GM18502 (cell line): ENCODE results near the gene TF.
A peak's percentile ranks its signal among the peaks of the same experiment; 100 is the strongest.

ENCODE experiments used
- ATAC-seq: cut with Tn5 transposase; IDR thresholded peaks from one replicate; pipeline ENCODE4 v1.9.1; 2021; ENCODE audit warnings: mild to moderate bottlenecking; ENCODE audit not compliant: unreplicated experiment, poor library complexity

Gene TF

DNA sequence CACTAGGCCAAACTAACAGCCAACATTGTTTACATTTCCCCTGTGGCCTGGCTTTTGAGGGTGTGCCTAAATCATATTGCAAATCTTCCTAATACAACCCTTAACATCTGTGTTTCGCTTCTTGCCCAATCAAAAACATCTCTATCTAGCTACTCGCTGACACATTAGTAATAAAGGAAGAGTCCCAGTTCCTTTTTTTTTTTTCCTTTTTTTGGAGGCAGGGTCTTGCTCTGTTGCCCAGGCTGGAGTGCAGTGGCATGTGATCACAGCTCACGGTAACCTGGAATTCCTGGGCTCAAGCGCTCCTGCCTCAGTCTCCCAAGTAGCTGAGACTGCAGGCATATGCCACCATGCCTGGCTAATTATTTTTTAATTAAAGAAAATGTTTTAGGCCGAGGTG is 57.3 kb downstream of the TF start:
- no peak for ATAC-seq

DNA sequence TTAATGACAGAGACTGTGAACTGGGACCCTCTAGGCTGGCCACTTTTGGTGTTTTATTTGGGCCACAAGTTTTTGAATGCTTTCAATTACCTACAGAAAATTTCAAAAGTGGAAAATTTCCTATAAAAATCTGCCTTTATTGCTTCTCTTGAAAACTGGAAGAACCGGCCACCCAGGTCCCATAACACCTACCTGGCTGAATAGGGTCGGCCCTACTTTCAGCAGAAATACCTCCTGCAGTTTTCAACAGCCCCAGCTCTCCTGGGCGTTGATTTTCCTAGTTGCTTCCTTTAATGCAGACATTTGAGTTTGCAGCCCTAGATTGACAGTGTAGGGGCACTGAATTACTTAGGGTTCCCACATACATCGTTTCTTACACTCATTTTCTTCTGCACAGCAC is 58.7 kb downstream of the TF start:
- no peak for ATAC-seq

DNA sequence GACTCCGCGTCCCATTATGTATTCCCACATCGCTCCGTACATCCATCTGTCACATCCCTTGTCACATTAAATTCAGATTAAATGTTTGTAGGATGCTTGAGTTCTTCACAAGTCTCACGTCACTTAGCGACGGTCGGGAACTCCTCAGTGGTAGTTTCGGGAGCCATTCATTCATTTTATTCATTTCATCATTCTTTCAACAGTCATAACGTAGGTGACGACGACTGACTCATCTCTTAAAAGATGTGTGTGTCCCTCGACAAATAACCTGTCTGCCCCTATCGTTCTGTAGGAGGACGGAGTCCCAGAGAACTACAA is 59.1 kb downstream of the TF start:
- no peak for ATAC-seq

DNA sequence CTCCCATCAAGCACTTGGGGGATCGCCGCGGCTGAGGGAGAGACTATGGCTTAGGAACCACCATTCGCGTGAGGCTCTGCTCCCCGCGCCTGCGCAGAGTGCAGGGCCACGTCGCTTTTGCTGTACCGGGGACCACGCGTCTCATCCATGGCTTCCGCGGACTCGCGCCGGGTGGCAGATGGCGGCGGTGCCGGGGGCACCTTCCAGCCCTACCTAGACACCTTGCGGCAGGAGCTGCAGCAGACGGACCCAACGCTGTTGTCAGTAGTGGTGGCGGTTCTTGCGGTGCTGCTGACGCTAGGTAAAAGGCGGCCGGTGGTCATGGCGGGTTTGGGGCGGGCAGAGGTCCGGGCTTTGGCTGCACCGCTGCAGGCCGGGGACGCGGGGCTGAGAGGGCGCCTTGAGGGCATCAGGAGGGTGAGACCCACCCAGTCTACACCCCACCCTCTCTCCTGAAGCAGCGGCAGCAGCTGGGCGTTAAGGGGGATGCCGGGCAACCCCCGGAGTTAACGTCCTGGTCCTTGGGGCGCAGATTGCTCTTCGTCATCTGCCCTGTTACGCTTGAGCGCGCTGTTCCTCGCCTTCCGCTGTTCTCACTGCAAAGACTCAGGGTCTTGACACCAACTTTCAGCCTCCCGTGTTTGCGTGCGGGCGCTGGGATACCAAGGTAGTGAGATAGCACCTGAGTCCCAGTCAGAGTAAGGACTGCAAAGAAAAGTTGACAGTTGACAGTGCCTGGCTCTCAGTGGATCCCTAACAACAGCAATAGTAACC is 59.7 kb downstream of the TF start, which contains the start of gene SRPRB:
SRPRB (plus strand) TSS at position 114 of the 774 bp plus-strand sequence; CDS start at position 148, 34 bp downstream.
- ATAC-seq: peak; percentile 99

DNA sequence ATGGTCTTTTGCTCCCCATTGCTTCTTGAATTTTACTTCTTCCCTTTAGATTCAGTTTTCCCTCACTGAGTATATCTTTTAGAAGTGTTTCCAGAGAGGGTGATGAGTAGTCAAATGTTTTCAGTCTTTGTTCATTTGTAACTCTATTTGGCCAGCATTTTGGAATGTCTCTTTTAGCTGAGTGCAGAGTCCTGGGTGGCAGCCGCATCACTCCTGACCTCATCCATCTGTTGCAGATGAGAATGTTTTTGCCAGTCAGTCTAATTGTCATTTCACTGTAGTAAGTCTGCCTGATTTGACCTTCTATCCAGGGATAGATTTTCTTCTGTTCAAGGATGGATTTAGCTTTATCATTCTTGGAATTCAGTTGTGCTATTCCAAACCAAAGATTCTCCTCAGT is 66.7 kb downstream of the TF start:
- no peak for ATAC-seq

DNA sequence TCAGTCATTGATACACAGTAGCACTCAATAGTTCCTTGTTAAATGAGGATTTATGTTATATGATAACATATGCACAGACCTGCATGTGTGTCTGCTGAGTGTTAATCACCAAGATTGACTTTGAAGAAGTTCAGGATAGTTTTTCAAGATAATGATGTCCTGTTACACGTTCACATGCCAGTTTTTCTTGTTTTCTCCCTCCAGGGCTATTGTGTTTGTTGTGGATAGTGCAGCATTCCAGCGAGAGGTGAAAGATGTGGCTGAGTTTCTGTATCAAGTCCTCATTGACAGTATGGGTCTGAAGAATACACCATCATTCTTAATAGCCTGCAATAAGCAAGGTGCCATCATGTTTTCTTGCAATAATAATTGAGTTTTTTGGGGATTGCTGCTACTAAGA is 69.2 kb downstream of the TF start:
- no peak for ATAC-seq

DNA sequence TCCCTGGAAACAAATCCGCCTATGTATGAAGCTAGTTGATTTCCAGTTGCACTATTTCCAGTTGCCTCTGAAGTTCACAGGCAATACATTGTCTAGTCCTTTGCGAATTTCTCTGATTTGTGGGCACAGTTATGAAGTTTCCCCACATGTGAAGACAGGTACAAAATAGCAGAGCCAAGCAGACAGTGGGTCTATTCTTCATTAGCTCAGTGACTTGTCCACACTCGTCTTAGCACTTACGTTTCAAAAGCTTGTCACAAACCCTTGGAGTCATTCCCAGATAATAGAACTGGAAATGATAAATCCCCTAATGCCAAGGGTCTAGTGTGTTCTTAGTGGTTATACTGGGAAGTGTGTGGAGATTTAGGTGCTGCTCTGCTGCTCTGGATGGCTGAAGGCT is 73.9 kb downstream of the TF start:
- ATAC-seq: no peak

DNA sequence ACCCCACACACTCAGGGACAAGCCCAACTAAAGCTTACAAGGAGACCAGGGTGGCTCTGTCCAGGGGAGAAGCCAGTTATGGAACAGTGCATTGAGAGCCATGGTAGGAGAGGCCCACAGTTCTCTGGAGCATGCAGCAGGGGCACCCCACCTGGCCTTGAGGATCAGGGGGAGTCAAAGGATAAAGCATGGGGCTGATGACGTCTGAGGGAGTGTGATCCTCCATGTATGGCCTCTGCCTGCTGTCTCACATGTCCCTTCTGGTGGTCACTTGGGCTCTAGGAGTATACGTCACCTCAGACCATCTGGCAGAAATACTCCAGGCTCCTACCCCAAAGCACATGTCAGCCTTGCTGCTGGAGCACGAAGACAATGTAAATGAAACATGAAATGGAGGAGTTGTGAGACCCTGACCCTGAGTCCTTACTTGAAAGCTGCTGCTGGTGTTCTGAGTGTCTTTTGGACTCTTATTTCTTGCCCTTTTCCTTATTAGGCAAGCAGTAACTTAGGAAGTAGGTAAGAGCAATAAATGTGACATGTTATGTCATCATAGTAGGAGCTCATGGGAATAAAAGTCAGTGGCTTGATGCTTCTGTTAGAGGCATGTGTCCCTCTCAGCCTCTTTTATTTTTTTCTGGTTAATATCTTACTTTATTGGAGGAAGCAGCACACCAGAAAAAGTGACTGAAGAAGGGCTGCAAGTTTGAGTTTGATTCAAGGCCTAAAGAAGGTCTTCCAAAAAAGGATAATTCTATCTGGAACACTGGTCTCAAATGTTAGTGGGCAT is 74.9 kb downstream of the TF start:
- ATAC-seq: no peak

DNA sequence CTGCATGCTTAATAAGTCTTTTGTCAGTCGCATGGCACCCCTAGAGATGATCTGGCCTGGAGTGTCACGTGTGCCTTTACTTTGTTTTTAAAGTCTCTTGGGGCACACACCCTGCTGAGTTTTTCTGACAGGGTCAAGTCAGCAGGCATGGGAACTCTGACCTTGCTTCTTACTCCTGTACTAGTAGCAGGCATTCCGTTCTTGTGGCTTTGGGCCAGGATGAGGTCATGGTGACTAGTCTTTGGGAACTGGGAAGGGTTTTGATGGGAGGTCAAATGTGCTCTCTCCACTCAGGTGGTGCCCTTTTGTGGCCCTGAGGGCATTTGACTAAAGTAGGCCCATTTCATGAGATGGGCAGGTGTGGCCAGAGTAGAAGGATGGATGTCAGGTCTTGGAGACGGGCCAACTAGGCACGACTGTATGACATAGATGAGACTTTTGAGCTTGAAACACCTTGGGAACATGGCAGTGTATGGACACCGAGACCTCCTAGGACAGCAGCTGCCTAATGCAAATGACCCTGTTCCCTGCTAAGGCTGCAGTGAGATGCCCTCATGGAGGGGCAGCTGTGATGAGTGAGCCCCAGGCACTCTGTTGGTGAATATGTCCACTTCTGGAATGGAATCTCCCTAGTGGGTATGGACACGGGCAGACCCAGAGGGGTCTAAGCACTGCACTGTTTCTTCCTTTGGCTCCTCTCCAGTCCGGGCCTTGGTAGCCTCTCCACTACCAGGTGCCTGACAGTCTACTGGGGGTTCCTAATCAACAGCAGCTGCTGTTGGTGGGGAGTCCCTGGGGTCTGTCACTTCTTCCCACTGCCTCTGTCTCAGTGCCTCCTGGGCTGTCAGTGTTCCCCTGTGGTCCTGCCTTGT is 75.8 kb downstream of the TF start:
- no peak for ATAC-seq

DNA sequence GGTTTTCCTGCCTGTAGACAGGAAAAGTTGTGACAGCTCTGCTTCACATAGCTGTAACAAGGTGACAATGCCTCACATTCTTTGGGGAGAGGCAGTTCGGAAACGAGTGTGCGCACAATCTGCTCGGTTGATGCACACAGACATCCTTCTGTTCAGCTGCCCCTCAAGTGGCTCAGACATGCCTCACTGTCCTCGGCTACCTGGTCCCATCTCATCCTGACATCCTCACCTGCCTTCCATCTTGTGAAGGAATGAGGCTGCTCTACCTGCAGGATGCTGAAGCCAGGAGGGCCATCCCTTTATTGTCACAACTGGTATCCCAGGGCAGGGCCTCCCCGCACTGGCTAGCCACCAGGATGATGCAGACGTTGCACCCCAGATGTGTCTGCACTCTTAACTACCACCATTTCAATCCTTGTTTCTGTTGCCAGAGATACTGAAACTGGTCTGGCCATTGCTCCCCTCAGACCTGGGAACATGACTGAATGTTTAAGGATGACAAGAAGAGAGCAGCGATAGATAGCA is 78.8 kb downstream of the TF start:
- ATAC-seq: no peak

DNA sequence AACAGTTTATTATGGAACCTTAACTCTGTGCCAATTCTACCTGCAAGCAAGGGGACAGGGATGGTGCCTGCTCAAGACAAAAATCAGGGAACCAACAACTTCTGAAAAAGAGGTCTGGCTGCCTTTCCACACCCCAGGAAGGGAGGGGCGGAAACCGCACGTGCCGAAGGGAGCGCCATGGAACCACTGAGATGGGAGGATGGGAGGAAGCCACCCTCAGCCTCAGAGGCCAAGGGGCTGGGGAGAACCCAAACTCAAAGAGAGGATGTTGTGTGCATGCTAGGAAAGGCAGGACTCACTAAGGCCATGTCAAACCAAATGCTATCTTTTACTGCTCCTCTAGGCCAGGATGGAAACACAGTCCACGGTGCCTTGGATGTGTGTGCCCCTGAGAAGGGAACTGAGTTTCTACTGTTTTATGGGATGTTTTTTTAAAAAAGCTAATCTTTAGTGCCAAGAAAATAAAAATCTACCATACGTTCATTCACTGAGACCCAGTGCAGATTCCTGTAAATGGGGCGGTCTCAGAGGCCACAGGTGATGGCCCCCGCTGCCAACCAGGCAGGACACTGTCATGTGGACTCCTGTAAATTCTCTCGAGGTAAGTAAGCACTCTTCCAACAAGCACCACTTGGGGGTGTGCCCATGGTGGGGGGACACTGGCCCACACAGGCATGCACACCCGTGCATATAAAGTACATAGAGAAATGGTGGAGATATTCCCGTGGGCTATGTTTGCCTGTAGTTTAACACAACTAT is 80.0 kb downstream of the TF start:
- ATAC-seq: no peak

DNA sequence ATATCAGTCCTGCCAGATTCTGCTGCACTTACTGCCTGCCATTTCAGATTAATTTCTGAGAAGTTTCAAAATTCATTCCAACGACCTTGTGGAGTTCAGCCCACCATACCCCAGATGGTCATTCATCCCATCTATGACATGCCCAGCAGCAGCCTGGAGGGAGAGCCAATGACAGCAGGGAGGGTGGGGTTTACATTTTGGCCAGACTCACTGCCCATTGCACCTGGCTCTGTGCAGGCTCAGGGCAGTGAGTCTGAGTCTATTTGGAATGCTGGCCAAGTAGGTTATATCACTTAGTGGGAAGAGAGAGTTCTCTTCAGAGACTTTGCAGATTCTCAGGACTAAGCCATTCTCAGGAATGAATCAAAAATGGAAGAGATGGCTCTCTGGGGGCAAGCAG is 80.9 kb downstream of the TF start:
- no peak for ATAC-seq

DNA sequence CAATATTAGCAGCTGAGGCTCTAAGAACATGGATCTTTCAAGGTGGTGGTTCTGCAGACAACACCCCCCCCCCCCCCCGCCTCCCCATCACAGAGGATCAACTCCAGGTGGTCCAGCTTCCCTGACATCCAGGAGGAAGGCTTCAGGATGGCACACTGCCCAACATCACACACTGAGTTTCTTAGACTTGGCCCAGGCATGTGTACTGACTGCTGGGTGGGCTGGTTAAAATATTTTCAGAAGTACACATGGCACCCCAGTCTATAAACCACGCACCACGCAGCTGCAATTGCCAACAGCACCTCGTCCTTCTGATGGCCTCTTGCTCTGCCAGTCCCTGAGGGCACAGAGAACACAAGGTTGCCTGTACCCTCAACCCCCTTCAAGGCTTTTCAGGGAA is 81.5 kb downstream of the TF start:
- ATAC-seq: no peak

DNA sequence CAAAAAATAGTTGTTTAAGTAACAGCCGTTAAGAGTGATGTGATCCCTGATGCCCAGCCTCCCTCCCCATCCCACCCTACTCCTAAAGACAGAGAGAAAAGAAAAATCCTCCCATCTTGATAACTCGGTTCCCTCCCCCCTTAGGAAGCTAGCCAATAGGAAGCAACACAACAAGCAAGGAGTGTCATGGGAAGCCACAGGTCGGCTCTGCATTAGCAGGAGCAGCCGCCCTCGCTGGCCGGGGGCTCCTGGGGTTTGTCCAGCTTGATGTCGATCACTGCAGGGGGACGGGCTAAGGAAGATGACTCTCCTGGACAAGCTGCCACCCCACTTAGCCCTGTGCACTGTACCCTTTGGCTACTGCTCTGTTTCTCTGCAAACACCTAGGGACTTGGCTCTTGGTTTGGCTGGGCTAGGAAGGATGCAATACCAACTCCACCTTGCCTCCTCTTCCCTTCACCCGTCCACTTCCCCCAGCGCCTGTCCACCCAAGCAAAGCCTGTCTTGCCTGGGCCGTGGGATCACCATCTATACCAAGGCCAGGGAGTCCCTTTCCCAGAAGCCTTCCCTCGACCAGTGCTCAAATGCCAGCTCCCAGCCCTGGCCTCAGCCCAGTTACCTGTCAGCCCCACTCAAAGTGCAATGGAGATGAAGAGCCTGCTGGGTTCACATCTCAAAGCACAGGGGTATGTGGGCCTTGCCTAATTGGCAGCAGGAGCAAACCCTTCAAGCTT is 82.5 kb downstream of the TF start:
- no peak for ATAC-seq

DNA sequence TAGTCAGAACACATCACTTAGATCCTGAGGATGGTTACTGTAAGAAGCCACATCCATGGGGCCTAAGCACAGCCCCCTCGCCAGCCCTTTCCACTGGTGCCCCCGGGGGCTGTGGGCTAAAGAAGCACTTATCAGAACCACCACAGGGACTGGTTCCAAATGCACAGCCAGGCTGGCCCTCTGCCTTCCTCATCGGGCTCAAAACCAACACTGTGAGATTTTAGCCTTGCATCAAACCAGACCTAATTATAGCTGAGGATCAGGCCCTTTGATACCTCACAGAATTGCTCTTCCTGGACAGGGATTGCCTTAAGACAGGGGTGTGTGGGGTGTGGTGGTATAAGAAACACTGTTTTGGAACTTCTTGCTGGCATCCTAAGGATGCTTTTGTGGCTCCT is 83.1 kb downstream of the TF start:
- ATAC-seq: no peak

DNA sequence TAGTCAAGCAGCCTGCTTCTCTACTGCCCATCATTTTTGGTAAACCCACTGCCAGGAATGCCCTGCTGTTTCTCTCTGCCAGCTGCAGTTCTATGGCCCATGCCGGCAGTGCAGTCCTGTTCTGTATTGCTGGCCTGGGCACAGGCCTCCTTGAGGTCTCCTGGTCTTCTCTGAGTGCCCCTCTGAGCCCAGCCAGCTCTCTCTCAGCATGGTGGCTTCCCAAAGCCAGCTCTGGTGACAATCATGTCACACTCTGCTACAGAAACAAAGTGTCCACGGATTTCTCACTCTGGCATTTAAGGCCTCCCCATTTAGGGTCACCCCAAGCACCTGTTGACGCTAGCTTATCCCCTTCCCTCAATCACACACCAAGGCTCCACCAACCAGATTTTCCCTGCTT is 83.9 kb downstream of the TF start:
- ATAC-seq: no peak

DNA sequence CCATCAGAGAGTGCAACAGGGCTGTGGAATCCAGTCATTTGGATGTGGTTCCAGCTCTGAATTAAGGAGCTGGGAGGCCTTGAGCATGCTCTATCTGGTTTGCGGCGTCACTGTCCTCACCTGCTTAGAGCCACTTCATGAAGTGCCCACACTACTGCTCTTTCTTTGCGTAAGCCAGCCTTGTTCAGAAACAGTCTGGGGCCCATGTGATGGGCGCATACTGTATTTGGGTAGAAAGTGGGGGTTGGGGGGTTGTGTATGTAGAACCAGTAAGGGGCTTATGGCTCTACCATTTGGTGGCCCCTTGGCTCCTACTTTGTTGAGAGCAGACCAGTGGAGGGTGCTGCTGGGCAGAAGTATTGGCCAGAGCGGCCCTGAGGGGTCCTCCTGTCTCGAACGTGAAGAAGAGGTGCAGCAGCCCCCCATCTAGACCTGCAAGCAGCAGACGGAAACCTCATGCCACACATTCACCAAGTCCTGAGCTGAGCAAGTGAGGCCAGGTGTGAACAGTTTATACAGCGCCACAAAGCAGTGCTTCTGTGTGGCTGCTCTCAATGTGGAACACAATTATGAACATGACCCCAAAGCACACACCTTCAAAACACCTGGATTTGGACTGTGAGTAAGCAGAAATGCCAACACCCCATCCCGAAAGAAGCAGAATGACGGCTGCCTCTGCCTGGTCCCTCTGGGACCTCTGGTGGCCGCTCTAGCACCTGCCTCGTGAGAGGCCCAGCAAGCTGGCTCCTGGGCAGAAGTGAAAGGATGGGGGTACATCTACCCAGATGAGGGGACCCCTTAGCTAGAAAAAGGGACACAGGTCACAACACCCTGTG is 86.0 kb downstream of the TF start:
- no peak for ATAC-seq

DNA sequence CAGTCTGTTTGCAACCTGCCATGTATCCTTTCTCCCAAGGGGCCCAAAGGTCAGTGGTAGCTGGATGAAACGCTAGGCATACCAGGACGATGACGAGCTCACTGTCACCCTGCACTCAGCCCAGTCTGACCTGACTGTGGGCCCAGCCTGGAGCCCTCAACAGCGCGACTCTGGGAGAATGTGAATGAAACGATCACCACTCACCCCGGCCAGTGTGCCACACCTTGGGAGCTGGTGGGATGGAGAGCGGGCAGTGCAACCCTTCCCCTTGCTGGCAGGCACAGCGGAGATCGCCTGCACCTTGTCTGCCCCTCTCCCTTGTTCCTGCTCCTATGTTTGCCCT is 86.6 kb downstream of the TF start:
- no peak for ATAC-seq

DNA sequence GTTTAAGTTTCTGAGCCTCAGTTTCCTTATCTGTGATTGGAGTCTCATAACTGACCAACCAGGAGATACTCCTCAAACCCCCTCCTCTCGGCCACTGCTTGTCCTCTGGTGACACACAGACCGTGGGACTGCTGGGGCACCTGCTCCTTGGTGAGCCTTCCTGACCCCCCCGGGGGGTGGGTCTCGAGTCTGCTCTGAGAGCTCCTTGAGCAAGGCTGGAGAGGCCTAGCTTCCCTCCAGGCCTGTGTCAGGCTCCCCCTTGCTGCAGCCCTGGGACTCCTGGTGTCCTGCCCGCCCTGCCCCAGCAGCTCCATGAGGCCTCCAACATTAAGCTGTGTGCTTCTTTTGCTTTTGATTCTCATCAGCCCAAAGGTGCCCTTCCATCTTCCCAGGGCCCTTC is 87.1 kb downstream of the TF start:
- no peak for ATAC-seq
